ENCODE data around the gene SIGLEC6.
"Not testable (repeated sequence)": the region's sequence is repeated elsewhere in the genome, so short reads cannot be mapped to it uniquely, and the experiment has no call there.

The SIGLEC6 gene

DNA sequence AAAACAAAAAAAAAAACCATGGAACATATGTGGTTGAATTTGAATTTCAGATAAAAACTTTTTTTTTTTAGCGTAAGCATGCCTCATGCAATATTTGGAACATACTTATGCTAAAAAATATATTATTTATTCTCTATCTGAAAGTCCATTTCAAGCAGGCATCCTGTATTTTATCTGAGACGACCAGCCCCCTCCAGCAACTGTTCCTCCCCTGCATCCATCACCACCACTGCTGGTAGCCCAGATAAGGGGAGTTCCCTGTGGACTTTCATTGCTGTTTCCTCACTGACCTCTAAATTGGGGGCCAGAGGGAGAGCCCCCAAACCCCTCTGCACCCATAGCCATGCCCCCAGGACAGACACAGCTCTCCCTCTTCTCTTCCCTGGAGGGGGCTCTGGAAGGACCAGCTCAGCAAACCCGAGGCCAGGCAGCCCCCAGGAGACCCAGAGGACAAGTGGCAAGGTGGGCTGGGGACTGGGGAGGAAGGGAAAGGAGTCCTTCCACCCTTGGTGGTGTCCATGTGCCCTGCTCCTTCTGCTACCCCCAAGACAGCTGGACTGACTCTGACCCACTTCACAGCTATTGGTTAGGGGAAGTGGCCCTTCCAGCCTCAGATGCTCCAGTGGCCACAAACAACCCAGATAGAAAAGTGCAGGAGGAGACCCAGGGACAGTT is 23.3 kb downstream of the SIGLEC6 start:
- no peak for DNase-seq

DNA sequence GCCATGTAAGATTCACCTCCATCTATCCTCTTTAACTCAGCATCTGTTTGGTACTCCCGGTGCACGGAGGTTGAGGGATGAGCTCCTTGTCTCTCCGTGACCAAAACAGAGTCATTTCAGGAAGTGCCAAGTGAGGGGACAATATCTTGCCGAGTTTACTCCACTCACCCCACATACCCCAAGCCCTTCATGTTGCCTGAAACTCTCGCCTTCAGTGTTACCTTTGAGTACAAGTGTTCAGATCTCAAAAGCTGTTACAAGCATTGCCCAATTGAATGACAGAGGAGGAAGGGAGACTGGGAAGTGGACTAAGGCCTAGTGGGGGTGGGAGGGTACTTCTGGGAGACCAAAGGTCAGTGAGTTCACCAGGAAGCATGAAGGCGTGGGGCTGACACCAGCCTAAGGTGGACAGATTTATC is 23.8 kb downstream of the SIGLEC6 start:
- DNase-seq, result no peak

DNA sequence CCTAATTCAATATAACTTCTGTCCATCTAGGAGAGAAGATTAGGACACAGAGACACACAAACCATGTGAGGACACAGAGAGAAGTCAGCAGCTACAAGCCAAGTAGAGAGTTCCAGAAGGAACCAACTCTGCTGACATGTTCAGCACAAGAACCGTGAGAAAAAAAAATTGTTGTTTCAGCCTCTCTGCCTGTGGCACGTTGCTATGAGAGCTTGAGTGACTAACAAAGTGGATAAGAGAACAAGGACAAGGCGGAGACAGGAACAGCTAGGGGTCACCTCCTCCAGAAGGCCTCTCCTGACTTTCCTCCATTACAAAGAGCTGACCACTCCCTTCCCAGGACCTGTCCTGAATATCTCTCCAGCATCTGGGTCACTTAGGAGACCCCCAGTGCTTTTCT is 24.3 kb downstream of the SIGLEC6 start:
- no peak for DNase-seq

DNA sequence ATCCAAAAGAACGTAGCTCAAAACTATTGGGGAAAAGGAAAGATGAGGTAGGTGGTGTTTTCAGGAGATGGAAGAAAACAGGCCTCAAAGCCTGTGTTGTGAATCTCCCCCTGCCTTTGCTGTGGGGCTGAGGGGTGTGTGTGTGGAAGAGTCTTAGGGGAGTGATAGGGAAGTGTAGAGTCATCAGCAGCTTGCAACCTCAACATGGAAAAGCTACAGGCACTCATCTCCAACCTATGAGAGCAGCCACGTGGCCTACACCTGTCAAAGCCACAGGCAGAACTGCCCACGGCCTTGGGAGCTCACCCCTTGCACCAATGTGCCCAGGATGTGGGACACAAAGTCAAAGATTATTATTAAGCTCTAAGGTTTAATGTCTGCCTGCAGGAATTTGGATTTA is 25.6 kb downstream of the SIGLEC6 start:
- DNase-seq, result no peak

DNA sequence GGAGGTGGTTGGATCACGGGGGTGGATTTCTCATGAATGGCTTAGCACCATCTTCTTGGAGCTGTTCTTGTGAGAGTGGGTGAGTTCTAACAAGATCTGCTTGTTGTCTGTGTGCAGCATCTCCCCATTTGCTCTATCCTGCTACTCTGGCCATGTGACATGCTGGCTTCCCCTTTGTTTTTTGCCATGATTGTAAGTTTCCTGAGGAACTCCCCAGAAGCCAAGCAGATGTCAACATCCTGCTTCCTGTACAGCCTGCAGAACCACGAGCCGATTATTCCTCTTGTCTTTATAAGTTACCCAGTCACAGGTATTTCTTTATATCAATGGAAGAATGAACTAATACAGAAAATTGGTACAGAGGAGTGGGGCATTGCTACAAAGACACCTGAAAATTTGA is 27.6 kb downstream of the SIGLEC6 start:
- no peak for DNase-seq

DNA sequence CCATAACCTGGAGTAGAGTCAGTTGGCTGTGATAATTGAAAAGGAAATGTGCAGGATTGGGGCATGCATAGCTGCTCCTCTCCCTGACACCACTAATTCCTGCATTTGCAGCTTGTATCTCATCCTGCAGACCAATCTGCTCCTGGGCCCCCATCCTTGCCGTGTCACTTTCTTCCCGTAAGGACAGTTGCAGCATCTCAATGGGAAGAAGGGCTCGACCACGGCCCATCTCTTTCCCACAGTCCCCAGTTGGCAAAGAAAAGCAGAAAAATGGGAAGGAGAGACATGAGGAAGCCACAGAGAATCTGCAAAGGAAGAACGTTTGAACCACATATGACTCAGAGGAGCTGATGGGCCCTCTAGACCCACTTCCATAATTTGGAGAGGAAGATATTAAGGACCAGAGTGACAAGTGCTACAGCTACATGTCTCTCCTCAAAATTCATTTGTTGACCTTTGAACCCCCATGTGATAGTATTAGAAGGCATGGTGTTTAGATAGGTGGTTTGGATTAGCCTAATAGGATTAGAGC is 28.1 kb downstream of the SIGLEC6 start:
- DNase-seq, result no peak

DNA sequence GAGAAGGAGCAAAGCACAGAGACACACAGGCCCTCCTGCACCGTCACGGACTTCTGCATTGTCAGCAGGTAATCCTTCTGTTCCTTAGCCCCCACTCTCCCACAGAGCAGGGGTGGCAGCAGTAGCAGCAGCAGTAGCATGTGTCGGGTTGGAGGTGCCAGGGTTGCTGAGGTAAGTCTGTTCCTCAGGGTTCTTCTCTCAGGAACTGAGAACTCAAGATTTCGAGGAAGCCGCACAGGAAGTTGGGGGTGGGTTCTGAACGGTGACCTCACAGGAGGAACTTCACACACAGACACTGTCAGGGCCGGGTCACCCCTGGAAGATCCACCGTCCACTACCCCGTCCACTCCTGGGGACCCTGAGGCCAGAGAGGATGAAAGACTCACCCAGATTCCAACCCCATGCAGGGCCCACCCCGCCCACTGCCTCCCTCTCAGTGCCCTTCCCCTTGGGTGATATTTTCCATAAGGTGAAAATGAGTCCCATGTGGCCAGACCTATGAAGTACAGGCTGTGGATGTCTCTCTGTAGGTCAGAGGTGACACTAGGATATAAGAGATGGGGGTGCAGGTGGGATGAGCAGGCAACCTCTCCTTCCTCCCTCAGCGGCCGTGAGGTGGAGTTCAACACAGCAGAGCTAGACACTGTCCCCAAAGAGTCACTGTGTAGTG is 29.7 kb downstream of the SIGLEC6 start, which contains the start of gene SIGLEC12:
SIGLEC12 (minus strand) TSS at position 207 of the 670 bp plus-strand sequence; CDS start at position 140, 67 bp downstream.
- no peak for DNase-seq

DNA sequence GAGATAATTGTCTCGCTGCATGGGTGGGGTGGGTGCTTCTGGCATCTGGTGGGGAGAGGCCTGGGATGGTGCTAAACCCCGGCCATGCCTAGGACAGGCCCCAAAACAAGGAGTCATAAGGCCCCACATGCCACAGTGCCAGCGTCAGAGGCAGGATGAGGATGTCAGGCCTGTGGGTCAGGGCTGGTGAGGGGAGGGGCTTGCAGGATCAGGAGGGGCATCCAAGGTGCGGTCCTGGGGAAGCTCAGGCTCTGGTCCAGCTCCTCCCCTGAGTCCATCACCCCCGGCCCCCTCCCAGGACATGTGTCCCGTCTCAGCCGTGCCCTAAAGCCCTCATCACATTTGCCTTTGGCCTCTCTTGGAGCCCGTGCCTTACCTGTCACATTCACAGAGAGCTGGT is 30.5 kb downstream of the SIGLEC6 start:
- not testable (repeated sequence) for DNase-seq

DNA sequence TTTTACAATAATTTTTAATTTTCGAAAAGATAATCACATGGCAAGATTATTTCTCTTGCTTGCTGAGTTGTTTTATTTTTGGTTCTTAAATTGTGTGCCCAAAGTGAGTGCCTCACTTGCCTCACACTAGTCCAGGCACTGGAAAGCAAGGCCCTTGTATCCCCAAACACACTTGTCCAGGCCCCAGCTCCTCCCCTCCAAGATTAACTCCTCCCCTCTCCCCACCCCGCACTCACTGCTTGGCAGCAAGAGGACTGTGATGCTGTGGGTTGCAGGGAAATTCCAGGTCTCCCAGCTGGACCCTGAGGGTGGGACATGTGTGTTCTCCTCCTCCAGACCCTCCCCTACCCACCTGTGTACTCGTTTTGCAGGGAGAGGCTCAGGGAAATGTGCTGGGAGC is 33.8 kb downstream of the SIGLEC6 start:
- no peak for DNase-seq

DNA sequence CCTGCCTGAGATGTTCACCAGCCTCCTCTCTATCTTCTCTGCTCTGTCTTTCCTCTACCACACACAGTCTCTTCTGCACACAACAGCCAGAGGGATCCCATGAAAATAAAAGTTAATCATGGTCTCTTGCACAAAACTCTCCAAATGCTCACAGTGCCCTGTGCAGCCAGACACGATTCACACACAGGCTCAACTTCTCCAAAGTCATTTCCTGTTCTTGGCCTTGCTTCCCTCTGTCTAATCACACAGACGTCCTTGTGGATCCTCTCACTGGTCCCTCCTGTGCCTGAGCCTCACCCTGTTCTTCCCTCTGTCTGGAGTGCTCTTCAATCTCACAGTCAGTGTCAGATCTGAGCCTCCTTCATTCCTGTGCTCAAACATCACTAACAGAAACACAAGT is 37.7 kb downstream of the SIGLEC6 start:
- no peak for DNase-seq

DNA sequence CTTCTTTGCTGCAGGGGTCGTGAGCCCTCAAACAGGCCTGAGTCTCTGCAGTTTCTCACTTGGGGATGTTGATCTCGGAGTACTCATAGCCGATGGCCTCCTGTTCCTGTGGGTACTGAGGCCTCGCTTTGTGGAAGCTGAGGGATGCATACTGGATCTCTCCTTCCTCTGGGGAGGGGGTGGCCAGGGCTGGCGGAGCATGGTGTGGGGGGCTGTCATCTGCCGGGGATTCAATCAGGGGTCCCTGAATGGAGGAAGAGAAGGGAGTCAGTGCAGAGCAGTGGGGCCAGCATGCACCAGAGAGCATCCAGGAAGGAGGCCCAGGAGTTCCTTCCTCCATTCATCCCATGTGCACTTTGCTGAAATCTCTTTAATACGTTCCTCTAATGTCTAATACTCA is 39.9 kb downstream of the SIGLEC6 start:
- DNase-seq, result no peak

DNA sequence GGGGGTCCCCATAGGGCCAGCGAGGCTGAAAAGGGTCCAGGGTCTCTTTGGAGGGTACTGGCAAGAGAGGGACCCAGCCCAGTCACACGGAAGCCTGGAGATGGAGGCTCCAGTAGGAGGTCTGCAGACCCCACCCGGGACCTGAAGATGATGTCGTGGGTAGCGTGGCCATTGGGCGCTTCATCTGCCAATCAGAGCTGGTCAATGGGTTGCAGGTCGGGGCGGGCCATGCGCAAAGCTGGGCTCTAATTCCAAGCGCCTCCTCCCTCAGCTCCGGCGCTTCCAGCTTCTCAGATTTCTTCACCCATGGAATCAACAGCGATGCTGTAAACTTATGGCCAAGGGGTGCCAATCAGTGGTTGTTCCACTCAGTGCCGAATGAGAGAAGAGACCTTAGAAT is 40.8 kb downstream of the SIGLEC6 start:
- no peak for DNase-seq

DNA sequence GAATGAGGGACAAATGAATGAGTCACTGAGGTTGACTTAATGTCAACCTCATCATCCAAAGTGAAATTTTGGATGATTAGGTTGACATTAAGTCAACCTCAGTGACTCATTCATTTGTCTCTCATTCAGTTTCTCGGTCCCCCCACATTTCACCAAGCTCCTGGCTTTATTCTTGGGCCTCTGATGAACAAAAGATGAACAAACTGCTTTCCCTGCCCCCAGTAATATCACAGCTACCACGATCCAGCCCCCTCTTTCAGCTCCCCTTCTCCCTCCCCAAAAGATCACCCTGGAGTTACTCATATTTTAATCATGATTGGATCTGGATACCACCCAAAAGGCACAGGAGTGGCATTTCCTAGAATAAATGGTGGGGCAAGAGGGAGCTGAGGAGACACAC is 42.4 kb downstream of the SIGLEC6 start:
- no peak for DNase-seq

DNA sequence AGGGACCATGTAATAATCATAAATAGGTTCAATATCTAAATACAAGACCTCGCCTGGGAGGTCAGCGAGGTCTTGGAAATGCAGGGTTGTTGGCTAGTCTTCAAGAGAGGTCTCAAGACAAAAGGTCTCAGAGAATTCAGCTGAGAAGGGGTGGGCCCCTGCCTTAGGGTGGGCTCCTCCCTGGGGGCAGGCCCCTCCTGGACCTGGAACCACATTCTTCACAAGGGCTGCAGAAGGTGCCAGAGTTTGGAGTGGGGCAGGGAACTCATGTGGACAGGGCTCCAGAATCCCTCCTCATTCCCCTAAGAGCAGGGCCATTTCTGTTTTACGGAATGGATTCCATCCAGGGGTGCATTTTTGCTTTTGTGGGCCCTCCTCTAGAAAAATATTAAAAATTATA is 43.0 kb downstream of the SIGLEC6 start:
- DNase-seq, result no peak

DNA sequence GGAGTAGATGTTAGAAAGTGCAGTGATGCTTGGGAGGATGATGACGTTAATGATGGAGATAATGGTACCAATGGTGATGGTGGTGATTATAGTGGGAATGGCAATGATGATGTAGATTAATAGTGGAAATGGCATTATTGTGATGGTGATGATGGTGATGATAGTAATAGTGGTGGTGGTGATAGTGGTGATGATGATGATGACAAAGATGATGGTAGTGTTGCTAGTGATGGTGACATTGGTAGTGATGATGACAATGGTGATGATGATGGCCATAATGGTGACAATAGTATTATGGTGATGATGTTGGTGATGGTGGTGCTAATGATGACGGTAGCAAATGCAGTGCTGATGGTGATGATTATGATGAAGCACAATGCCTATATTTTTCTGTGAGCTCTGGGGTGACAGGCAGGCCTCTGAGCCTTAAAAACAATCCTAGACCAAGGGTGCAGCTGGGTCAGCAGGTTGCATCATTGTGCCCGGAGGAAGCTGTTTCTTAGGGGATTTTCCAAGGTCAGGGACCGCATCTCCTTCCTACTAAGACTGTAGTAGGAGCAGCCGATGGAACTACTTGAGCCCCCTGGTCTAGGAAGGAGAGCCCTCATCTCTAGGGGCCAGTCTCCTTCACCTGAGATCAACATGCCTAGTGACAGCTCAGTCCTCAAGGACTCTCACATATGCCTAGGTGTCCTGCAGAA is 45.4 kb downstream of the SIGLEC6 start:
- no peak for DNase-seq

DNA sequence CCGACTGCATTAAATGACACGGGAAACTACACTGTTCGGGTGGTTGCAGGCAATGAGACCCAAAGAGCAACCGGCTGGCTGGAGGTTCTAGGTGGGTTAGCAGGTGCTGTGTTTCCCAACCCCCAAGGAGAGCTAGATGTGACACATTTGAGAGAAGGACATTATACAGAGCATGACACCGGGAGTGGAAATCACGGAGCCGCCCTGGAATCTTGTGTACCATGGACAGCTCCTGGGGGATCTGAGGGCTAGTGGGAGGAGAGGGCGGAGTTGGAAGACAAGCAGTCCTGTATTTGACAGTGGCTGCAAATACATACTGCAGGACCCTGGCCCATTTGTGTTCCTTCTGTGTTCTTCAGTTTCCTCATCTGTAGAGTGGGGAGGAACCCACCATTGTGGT is 50.9 kb downstream of the SIGLEC6 start:
- no peak for DNase-seq

DNA sequence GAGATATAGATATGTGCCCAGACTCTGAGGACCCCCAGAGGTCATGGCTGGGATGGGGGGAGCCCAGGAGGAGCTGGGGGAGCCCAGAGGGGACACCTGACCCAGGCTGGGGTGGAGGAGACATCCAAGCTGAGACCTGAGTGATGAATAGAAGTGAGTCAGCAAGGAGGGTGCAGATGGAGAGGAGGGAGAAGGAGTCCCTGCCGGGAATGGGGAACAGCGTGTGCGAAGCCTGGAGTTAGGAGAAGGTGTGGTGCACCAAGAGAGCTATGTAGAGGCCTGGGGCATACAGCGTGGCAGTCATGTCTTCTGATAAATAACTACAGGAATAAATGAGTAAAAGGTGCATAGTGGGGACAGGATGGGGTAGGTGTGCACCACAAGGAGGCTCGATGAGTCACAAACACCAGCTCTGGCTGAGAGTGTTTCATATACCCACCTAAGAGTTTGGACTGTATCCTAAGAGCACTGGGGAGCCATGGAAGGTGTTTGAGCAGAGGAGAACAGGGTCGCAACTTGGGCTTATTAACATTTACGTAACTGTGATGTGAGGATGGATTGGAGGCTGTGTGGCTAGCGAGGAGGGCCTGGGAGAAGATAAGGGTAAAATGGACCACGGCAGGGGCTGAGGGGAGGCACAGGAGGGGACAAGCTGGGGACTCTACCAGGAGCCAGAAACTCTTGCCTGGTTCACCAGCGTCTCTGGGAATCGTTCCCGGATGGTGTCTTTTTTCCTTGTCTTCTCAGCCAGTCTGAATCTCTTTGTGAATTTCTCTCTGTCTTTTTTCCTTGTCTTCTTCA is 51.7 kb downstream of the SIGLEC6 start:
- DNase-seq, result no peak

DNA sequence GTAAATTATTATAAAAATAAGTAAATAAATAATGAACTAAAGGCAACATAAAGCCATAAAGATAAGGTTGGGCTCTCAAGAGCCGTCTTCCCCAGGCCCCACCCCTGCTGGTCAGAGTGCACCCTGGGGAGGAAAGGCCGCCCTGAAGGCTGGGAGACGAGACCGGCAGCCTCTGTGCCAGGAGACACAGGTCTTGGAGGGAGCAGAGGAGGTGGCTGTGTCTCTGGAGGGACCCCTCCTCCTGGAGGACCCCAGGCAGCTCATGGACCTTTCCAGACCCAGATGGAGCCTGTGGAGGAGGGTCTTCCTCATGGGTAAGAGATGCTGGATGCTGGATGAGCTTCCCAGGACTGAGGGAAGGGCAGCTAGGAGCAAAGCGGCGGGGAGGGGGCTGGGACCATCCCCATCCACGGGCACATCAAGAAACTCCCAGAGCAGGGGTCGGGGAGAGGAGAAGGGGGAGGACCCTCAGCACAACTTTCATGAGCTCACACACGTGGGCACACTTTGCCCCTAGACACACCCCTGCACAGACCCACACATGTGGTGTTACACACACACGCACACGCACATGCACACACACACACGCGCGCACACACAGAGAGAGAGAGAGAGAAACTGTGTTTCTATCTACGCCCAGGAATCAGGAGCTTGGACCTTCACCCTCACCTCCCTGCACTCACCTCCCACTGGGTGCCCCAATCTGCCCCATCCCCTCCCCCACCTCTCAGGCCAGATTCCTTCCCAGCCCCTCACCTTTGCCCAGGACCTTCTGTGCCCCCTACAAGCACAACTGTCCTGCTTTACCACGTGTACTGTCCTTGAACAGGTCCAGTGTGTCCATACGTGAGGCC is 52.9 kb downstream of the SIGLEC6 start, which contains the start of gene CEACAM18:
CEACAM18 (plus strand) TSS at position 159 of the 854 bp plus-strand sequence.
- DNase-seq, result no peak

DNA sequence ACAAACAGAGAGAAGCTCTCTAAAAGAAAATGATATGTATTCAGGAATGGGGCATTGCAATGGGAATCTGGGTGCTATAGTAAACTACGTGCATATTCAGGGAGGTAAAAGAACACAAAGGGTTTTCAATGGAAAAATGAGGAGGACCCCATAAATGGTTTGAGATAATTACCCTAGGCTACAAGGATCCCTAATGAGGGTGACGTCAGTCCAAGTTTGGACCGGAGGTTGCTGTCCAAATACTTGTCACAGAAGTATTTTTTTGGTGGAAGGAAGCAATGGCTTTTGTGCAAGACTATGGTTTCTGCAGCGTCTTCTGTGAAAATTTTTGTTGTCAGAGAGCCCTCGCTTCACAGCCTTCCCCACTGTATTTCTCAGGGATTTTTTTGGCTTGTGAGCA is 54.1 kb downstream of the SIGLEC6 start:
- no peak for DNase-seq

DNA sequence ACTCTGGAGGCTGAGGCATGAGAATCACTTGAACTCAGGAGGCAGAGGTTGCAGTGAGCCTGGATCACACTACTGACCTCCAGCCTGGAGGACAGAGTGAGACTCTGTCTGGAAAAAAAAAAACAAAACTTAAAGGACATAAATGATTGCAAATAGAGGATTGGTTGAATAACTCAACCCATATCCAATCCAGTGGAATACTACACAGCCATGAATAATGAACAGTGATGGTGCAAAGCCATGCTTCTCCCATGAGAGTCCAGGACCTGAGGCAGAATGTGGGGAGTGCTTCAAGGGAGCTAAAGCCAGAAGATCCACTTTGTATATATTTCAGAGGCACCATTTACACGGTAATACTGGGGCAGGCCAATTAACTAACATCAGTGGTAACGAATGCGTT is 55.3 kb downstream of the SIGLEC6 start:
- DNase-seq, result no peak

DNA sequence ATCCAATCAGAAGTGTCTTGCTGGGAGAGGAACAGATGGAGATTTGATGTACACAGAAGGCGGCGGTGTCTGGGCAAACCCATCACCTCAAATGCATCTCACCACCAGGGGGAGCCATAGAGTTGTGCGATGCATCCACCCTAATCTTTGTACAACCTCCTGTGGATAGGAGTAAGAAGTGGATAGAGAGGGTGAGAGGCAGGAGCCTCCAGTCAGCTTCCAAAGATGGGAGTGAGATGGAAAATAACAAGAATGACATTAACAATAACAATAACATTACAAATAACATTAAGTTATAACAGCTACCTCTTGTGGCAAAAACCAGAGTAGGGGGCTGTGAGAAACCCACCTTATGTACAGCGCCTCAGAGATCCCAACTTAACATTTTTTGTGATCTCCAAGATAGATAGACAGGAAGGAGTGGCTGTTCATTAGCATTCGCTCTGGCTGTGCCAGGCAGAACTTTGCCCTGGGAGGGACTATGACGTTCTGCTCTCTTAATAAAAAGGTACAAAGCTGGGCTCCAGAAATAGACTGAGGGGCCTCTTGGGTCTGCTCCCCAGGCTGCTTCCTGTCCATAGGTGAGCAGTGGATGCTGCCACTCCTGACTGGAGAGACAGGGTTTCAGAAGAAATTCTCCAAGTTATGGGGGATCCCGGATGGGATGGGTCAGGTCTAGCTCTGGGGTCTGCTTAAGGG is 58.3 kb downstream of the SIGLEC6 start:
- peak; percentile 79 for DNase-seq
